ENCODE measurements around the gene HEXIM1.

HEXIM1 gene, protein sequence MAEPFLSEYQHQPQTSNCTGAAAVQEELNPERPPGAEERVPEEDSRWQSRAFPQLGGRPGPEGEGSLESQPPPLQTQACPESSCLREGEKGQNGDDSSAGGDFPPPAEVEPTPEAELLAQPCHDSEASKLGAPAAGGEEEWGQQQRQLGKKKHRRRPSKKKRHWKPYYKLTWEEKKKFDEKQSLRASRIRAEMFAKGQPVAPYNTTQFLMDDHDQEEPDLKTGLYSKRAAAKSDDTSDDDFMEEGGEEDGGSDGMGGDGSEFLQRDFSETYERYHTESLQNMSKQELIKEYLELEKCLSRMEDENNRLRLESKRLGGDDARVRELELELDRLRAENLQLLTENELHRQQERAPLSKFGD

GRCh38 chr17:45148183-45149036 is at the start of gene HEXIM1:
HEXIM1 (plus strand) TSS chr17:45148475; CDS start chr17:45149191, 716 bp downstream.
- Mint-ChIP-seq H3K36me3 (ENCODE audit: low read depth) (peaks cover 43% of the 10 kb centered on the region), H3K4me3 (peak within 1 kb of the TSS; percentile 87), H3K27me3 (no peaks in the 10 kb centered on the region), H3K27ac (peak within 1 kb of the TSS; percentile 100), H3K9me3 (no peaks in the 10 kb centered on the region), H3K4me1 (ENCODE audit: low read depth) (peaks cover 62% of the 10 kb centered on the region)
- intact Hi-C loops (cut with micrococcal nuclease), result loop anchor here (1.0 to 2.0 kb wide), 3 partner anchors 13 to 49 kb away; partner anchors contain the start of genes ACBD4 and HEXIM2

GRCh38 chr17:45098869-45099616 is 49.2 kb upstream of the HEXIM1 start:
- H3K4me1 Mint-ChIP-seq (ENCODE audit: low read depth), result no peaks in the 10 kb centered on the region
- H3K27me3 Mint-ChIP-seq, result no peaks in the 10 kb centered on the region
- intact Hi-C loops (cut with micrococcal nuclease), result loop anchor here (10.0 kb wide), 2 partner anchors 74 to 184 kb away; partner anchors contain the start of gene GFAP
- no peak overlapping the region for H3K4me3 Mint-ChIP-seq
- no peak overlapping the region for H3K27ac Mint-ChIP-seq
- peaks cover 100% of the 10 kb centered on the region for H3K36me3 Mint-ChIP-seq (ENCODE audit: low read depth)
- H3K9me3 Mint-ChIP-seq, result no peaks in the 10 kb centered on the region

- no peaks in the 10 kb centered on the region for H3K9me3 Mint-ChIP-seq
- H3K4me3 Mint-ChIP-seq, result no peak overlapping the region
- intact Hi-C loops (cut with micrococcal nuclease), result no loop called here
- H3K27me3 Mint-ChIP-seq, result no peaks in the 10 kb centered on the region
- H3K27ac Mint-ChIP-seq, result no peak overlapping the region
- peaks cover 100% of the 10 kb centered on the region for H3K36me3 Mint-ChIP-seq (ENCODE audit: low read depth)
- H3K4me1 Mint-ChIP-seq (ENCODE audit: low read depth), result no peaks in the 10 kb centered on the region
These were observed 46.8 kb upstream of the HEXIM1 start for GRCh38 chr17:45101546-45101882.

GRCh38 chr17:45101883-45102811 is 46.1 kb upstream of the HEXIM1 start:
- no peak overlapping the region for H3K27ac Mint-ChIP-seq
- H3K4me3 Mint-ChIP-seq, result no peak overlapping the region
- no peaks in the 10 kb centered on the region for H3K9me3 Mint-ChIP-seq
- H3K4me1 Mint-ChIP-seq (ENCODE audit: low read depth), result no peaks in the 10 kb centered on the region
- intact Hi-C loops (cut with micrococcal nuclease), result no loop called here
- H3K27me3 Mint-ChIP-seq, result no peaks in the 10 kb centered on the region
- peaks cover 100% of the 10 kb centered on the region for H3K36me3 Mint-ChIP-seq (ENCODE audit: low read depth)

GRCh38 chr17:45102856-45103255 is 45.4 kb upstream of the HEXIM1 start:
- no peak overlapping the region for H3K4me3 Mint-ChIP-seq
- H3K36me3 Mint-ChIP-seq (ENCODE audit: low read depth), result peaks cover 100% of the 10 kb centered on the region
- H3K27me3 Mint-ChIP-seq, result no peaks in the 10 kb centered on the region
- intact Hi-C loops (cut with micrococcal nuclease), result no loop called here
- H3K27ac Mint-ChIP-seq, result no peak overlapping the region
- no peaks in the 10 kb centered on the region for H3K9me3 Mint-ChIP-seq
- no peaks in the 10 kb centered on the region for H3K4me1 Mint-ChIP-seq (ENCODE audit: low read depth)

- Mint-ChIP-seq H3K27me3 (no peaks in the 10 kb centered on the region), H3K4me3 (no peak overlapping the region), H3K27ac (no peak overlapping the region), H3K4me1 (ENCODE audit: low read depth) (no peaks in the 10 kb centered on the region), H3K36me3 (ENCODE audit: low read depth) (peaks cover 100% of the 10 kb centered on the region), H3K9me3 (no peaks in the 10 kb centered on the region)
- intact Hi-C loops (cut with micrococcal nuclease), result no loop called here
These were observed 44.9 kb upstream of the HEXIM1 start for GRCh38 chr17:45103269-45103795.

- H3K4me1 Mint-ChIP-seq (ENCODE audit: low read depth), result no peaks in the 10 kb centered on the region
- intact Hi-C loops (cut with micrococcal nuclease), result no loop called here
- no peak overlapping the region for H3K27ac Mint-ChIP-seq
- H3K4me3 Mint-ChIP-seq, result no peak overlapping the region
- no peaks in the 10 kb centered on the region for H3K9me3 Mint-ChIP-seq
- peaks cover 100% of the 10 kb centered on the region for H3K36me3 Mint-ChIP-seq (ENCODE audit: low read depth)
- no peaks in the 10 kb centered on the region for H3K27me3 Mint-ChIP-seq
These were observed 44.2 kb upstream of the HEXIM1 start for GRCh38 chr17:45104029-45104428.

GRCh38 chr17:45104497-45104896 is 43.8 kb upstream of the HEXIM1 start:
- Mint-ChIP-seq H3K27ac (no peak overlapping the region), H3K36me3 (ENCODE audit: low read depth) (peaks cover 100% of the 10 kb centered on the region), H3K4me3 (no peak overlapping the region), H3K27me3 (no peaks in the 10 kb centered on the region), H3K4me1 (ENCODE audit: low read depth) (peaks cover 4% of the 10 kb centered on the region), H3K9me3 (no peaks in the 10 kb centered on the region)
- intact Hi-C loops (cut with micrococcal nuclease), result no loop called here

- intact Hi-C loops (cut with micrococcal nuclease), result no loop called here
These were observed 43.2 kb upstream of the HEXIM1 start for GRCh38 chr17:45104907-45105624.

DNA sequence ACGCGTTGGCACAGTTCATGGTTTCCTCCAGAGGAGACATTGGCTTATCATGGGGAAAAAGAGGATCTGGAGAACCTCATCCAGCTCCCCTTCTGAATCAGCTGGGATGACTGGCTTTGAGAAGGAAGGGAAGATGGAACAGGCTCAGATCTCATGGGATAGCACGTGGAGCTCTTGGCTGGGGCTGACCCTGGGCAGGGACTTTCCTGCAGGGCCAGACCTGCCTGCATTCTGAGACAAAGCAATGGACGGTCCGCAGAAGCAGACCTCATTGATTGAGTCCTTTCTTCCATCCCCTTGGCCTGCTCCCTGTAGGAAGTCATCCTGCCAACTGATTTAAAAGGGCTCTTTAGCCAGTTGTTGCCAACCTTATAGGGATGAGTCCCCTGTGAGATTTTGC is 42.2 kb upstream of the HEXIM1 start:
- Mint-ChIP-seq H3K36me3 (ENCODE audit: low read depth) (peaks cover 86% of the 10 kb centered on the region), H3K9me3 (no peaks in the 10 kb centered on the region), H3K4me1 (ENCODE audit: low read depth) (peaks cover 6% of the 10 kb centered on the region), H3K4me3 (no peak overlapping the region), H3K27me3 (no peaks in the 10 kb centered on the region), H3K27ac (no peak overlapping the region)
- intact Hi-C loops (cut with micrococcal nuclease), result no loop called here

More at GRCh38 chr17:45104907-45105624, 43.2 kb upstream of the HEXIM1 start:
- no peaks in the 10 kb centered on the region for H3K27me3 Mint-ChIP-seq
- H3K36me3 Mint-ChIP-seq (ENCODE audit: low read depth), result peaks cover 96% of the 10 kb centered on the region
- H3K9me3 Mint-ChIP-seq, result no peaks in the 10 kb centered on the region
- H3K4me1 Mint-ChIP-seq (ENCODE audit: low read depth), result peaks cover 6% of the 10 kb centered on the region
- H3K27ac Mint-ChIP-seq, result no peak overlapping the region
- no peak overlapping the region for H3K4me3 Mint-ChIP-seq

DNA sequence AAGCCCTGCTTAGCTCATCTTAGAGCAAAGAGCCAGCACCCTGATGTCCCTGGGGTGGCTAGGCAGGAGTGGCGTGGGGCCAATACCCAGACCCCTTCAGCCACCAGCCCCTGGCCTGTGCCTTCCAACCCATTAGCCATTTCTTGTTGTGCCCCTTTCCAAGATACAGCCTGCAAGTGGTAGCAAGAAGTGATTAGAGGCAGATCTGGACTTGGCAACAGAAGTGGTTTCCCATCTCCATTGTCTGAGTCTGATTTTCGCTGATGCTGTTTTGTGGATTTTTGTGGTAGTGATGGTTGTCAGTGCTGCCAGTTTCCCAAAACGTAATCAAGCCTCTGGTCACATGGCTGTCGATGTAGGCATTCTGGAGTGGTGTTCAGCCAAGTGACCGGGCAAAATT is 41.7 kb upstream of the HEXIM1 start:
- intact Hi-C loops (cut with micrococcal nuclease), result no loop called here
- Mint-ChIP-seq H3K27ac (no peak overlapping the region), H3K9me3 (no peaks in the 10 kb centered on the region), H3K36me3 (ENCODE audit: low read depth) (peaks cover 81% of the 10 kb centered on the region), H3K27me3 (no peaks in the 10 kb centered on the region), H3K4me3 (no peak overlapping the region), H3K4me1 (ENCODE audit: low read depth) (peaks cover 6% of the 10 kb centered on the region)

DNA sequence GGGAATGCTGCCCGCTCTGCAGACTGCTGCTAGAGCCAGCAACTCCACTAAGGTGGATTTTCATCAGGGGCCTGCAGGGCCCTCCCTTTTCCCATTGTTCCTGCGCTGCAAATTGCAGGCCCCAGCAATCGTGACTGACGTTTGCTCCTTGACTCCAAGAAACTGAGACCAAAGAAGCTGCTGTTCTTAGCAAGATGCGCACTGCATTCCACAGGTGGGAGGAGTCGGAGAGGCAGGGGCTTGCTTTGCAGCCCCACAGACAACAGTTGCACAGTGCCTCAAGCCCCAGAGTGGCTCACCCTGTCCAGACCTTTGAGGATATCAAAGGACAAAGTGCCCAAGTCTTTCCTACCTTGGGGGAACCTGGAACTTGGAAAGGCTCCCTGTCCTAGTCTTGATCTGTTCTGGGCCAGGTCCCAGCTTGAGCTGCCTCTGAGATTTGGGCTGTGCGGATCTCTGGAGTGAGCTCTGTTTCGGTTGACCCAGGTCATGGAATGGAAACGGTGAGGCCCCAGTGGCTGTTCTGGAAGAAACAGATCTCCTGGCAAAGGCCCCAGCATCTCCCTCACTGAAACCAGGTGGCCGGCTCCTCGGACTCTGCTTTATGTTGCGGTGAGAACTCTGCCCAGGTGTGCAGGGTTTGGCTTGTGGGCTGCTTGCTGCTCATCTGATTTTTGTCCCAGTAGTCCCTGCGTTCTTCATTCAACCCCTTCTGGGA is 40.8 kb upstream of the HEXIM1 start:
- intact Hi-C loops (cut with micrococcal nuclease), result no loop called here

More for the DNA sequence above, 40.8 kb upstream of the HEXIM1 start:
- H3K27ac Mint-ChIP-seq, result no peak overlapping the region
- H3K4me1 Mint-ChIP-seq (ENCODE audit: low read depth), result peaks cover 6% of the 10 kb centered on the region
- H3K27me3 Mint-ChIP-seq, result no peaks in the 10 kb centered on the region
- H3K9me3 Mint-ChIP-seq, result no peaks in the 10 kb centered on the region
- no peak overlapping the region for H3K4me3 Mint-ChIP-seq
- peaks cover 72% of the 10 kb centered on the region for H3K36me3 Mint-ChIP-seq (ENCODE audit: low read depth)
